Left ventricle myocardium superior (tissue), 1 donor: Measurements from ENCODE around the gene CCNY. TPM values are rescaled to one million over a fixed set of nuclear protein-coding genes. Genes with fewer than 3 reads are reported as not detected.
A peak's percentile ranks its signal among the peaks of the same experiment; 100 is the strongest.
"Not testable (repeated sequence)": the region's sequence is repeated elsewhere in the genome, so short reads cannot be mapped to it uniquely, and the experiment has no call there.

Source experiments
- ATAC-seq: fragments of 200-7000 bp; cut with Tn5 transposase; one replicate; pipeline ENCODE4 v1.9.1; 2020; ENCODE audit warnings: mild to moderate bottlenecking, moderate library complexity
- DNase-seq: peaks from one replicate; pipeline ENCODE4 v3.0.0-alpha.2; 2020
- intact Hi-C: fragments of 100-400 bp; cut with micrococcal nuclease; formaldehyde crosslinking; loops from one replicate; pipeline ENCODE4 v1.11.0; 2022
- total RNA-seq: library from RNA; stranded (reverse); fragmentation: NEBNext Ultra II Directional; extraction: Animal tissue kit (Norgen Biotek cat#: 25700); gene quantifications from one replicate; pipeline ENCODE4 v1.2.1, GENCODE V29; 2021
- donor health status: DM: no; HTN: yes; CAD: no; lungs with severe emphysema.

CCNY gene
- total RNA-seq, 1 donor from 2014 or later, result 94.4 TPM

GRCh38 chr10:35518187-35518586 is 181.9 kb downstream of the CCNY start:
- intact Hi-C loops, ATAC-seq, DNase-seq: not testable (repeated sequence)

DNA sequence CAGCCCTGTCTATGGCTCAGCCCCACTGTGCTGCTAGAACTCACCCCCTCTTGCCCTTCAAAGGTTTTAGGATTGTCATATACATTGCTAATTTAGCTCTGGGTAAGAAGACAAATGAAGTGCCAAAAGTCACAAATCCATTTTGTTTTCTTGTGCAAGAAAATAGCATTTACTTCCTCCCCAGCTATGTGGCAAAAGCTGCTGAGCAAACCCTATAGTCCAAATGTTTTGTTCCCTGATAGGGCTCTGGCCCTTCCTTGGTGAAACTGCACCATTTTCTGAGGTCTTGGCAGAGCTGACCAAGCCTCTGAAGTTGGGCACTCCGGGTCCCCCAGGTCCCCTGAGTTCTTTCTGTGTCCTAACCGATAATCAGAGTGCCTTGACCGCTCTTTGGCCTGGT is 184.7 kb downstream of the CCNY start:
- intact Hi-C loops, result no loop called here
- no peak for DNase-seq

DNA sequence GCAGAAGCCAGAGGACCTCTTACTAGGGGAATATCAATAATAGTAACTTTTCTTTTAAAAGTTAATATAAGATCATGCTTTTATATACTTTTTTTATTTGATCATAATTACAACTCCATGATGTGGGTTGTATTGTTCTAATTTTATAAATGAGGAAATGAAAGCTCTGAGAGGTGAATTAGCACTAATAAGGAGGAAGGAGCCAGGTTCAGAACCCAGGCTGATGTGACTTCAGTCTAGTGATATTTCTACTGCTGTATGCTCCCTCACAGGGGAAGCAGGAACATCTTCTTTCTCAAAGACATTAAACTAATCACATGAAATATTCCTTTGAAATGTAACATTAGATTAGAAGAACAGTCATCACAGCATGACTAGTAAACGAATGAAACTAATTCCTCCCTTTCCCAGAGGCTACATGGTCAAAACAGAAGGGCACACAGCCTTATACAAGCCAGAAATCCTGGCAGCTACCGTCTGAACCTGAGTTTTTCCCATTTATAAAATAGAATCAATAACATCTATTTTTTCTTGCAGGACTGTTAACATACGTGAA is 187.4 kb downstream of the CCNY start:
- DNase-seq (no peak), ATAC-seq (no peak)
- intact Hi-C loops, result no loop called here

More for the DNA sequence above, 184.7 kb downstream of the CCNY start:
- no peak for ATAC-seq

DNA sequence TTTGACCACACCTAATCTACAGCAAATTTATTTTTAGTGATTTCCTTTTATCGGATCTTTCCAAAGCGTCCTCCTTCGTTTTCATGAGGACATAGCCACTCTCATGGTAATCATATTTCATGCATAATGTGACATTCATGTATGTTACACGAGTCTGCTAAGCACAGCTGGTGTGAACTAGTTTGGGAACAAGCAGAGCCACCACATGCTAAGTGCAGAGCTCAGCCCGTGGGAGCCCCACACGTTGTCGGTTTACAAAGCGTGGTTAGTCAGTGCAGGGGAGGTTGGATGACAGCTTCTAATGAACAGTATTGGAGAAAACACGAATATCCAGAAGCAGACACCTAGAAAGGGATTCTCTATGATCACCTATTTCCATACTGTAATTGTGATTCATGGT is 190.4 kb downstream of the CCNY start:
- DNase-seq, result no peak
- ATAC-seq, result no peak

GRCh38 chr10:35532141-35532540 is 195.8 kb downstream of the CCNY start:
- intact Hi-C loops, result no loop called here
- DNase-seq (no peak), ATAC-seq (no peak)

More for the DNA sequence above, 190.4 kb downstream of the CCNY start:
- intact Hi-C loops, result no loop called here

DNA sequence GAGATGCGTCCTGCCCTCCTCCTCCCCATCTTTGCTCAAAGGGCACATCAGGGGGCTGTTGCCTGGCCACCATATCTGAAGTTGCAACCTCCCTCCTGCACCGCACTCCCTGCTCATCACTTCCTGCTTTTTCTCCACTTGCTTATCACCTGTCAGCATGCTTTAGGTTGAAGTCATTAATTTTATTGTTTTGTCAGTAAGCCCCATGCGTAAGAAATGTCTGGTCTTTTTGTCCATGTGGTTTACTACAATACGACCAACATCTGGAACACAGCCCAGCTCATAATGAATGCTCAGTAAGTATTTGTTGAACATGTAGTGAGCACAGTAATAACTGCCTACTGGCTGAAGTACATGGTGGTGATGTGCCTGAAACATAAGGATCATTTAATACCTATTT is 197.3 kb downstream of the CCNY start:
- no peak for ATAC-seq
- intact Hi-C loops, result no loop called here
- DNase-seq, result no peak

GRCh38 chr10:35535136-35535535 is 198.8 kb downstream of the CCNY start:
- intact Hi-C loops, result no loop called here
- DNase-seq (no peak), ATAC-seq (no peak)

DNA sequence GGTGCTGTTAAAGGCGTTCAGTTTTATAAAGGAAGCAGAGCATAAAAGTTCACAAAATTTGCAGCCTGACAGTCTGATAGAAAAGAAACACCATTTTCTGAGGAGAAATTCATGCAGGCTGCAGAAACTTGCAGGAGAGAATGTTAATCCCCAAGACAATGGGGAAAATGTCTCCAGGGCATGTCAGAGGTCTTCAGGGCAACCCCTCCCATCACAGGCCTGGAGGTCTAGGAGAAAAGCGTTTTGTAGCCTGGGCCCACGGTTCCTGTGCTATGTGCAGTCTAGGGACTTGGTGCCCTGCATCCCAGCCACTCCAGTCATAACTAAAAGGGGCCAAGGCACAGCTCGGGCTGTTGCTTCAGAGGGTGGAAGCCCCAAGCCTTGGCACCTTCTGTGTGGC is 200.5 kb downstream of the CCNY start:
- ATAC-seq, result no peak
- intact Hi-C loops, result no loop called here
- DNase-seq, result no peak

GRCh38 chr10:35537925-35538324 is 201.6 kb downstream of the CCNY start:
- intact Hi-C loops, DNase-seq, ATAC-seq: not testable (repeated sequence)

- ATAC-seq, result no peak
- no peak for DNase-seq
- intact Hi-C loops, result no loop called here
Observed at GRCh38 chr10:35540296-35541164, 204.2 kb downstream of the CCNY start.

- ATAC-seq (no peak), DNase-seq (no peak)
- intact Hi-C loops, result no loop called here
Observed at GRCh38 chr10:35541720-35542119, 205.4 kb downstream of the CCNY start.

GRCh38 chr10:35542303-35542702 is 206.0 kb downstream of the CCNY start:
- ATAC-seq, result no peak
- intact Hi-C loops, result no loop called here

GRCh38 chr10:35545079-35545657 is 208.9 kb downstream of the CCNY start:
- intact Hi-C loops, result no loop called here
- ATAC-seq (no peak), DNase-seq (no peak)

More at GRCh38 chr10:35542303-35542702, 206.0 kb downstream of the CCNY start:
- no peak for DNase-seq

- ATAC-seq (no peak), DNase-seq (no peak)
- intact Hi-C loops, result no loop called here
Observed at GRCh38 chr10:35545878-35546590, 209.7 kb downstream of the CCNY start.

GRCh38 chr10:35546824-35547225 is 210.5 kb downstream of the CCNY start:
- ATAC-seq (no peak), DNase-seq (no peak)
- intact Hi-C loops, result no loop called here

DNA sequence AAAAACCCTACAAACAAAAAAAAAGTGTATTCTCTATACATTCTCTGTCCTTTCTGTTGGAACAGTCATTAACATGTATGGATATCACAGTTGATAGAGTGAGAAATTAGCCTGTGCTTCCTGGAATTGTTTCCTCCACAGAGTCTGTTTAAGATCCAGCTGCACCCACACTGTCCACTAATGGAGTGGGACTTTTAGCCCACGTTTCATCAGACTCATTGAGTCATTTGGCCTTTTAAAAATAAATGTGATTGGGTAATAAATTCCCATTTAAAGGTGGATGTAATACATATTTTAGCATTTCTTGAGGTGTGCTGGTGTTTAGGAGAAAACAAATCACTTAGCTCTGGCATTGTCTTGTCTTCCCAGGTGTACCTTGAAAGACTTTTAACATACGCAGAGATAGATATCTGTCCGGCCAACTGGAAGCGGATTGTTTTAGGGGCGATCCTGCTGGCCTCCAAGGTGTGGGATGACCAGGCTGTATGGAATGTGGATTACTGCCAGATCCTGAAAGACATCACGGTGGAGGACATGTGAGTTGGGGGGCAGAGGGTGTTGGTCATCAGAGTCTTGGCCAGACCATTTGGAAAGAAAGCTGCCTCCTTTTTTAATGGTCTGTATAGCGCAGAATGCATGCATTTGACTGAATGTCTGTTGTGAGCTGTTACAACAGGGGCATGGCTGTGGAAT is 216.5 kb downstream of the CCNY start:
- ATAC-seq, result no peak

DNA sequence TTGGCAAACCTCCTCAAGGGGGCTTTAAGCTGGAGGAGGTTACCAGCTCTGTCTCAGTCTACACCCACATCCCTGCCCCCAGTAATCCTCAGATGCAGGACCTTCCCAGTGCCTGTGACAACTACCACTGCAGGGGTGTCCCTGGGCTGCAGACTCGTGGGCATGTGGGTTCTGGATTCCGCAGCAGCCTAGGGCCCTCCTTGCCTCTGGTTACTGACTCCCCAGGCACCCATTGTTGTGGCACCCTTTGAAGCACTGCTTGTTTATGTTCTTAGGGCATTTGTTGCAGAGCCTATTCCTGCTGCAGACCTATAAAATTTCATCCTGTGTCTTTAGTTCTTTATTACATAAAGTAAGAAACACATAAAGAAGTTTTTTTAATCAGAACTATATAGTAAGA is 217.7 kb downstream of the CCNY start:
- DNase-seq (no peak), ATAC-seq (peak; percentile 32)
- intact Hi-C loops, result no loop called here

More for the DNA sequence above, 216.5 kb downstream of the CCNY start:
- intact Hi-C loops, result no loop called here
- DNase-seq, result no peak

DNA sequence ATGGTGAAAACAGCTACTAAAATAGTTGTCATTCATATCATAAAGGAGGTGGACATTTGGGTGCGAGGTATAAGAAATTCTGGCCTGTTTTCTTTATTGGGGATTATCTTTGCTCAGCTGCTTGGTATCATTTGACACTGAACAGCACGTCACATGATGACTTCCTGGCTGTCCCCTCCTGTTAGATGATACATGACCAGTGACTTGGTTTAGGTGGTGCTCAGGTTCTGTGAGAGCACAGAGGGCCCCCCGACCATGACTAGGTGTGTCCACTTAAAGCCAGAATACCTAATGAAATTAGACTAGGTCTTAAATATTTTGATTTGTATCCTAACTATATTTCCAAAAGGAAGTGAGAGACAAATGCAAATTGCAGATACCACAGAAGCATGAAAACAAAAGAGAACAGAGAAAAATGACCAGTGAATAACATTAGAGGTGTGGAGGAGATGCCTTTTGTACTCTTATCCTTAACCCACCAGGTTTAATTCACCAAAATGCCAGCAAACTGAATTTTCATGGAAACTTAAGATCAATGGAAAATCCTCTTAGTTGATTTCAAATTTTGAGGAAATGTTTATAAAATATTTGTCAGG is 218.2 kb downstream of the CCNY start:
- DNase-seq (no peak), ATAC-seq (no peak)
- intact Hi-C loops, result no loop called here
